HG03565 (cell line): ENCODE results near the gene PFKFB4.
"Not testable (repeated sequence)": the region's sequence is repeated elsewhere in the genome, so short reads cannot be mapped to it uniquely, and the experiment has no call there.

ENCODE experiments used
- ATAC-seq: cut with Tn5 transposase; IDR thresholded peaks from one replicate; pipeline ENCODE4 v1.9.1; 2021; ENCODE audit warnings: mild to moderate bottlenecking, moderate library complexity; ENCODE audit not compliant: unreplicated experiment

Gene PFKFB4

GRCh38 chr3:48535578-48535977, 21.0 kb downstream of the PFKFB4 start:
- ATAC-seq = no peak

GRCh38 chr3:48532977-48533337, 23.6 kb downstream of the PFKFB4 start:
- no peak for ATAC-seq

GRCh38 chr3:48532271-48532976, 24.2 kb downstream of the PFKFB4 start:
- no peak for ATAC-seq

- not testable (repeated sequence) for ATAC-seq
These were observed 25.9 kb downstream of the PFKFB4 start for GRCh38 chr3:48530701-48531100.

GRCh38 chr3:48528754-48529153, 27.8 kb downstream of the PFKFB4 start:
- ATAC-seq = no peak

GRCh38 chr3:48528048-48528447, 28.6 kb downstream of the PFKFB4 start:
- no peak for ATAC-seq

GRCh38 chr3:48524970-48525369, 31.6 kb downstream of the PFKFB4 start:
- ATAC-seq = no peak

GRCh38 chr3:48521635-48522034, 35.0 kb downstream of the PFKFB4 start:
- no peak for ATAC-seq

- ATAC-seq = no peak
These were observed 37.3 kb downstream of the PFKFB4 start for GRCh38 chr3:48519277-48519643.

GRCh38 chr3:48518638-48519276, 37.8 kb downstream of the PFKFB4 start:
- ATAC-seq = no peak

- ATAC-seq = no peak
These were observed 38.5 kb downstream of the PFKFB4 start for GRCh38 chr3:48518069-48518468.

- no peak for ATAC-seq
These were observed 40.0 kb downstream of the PFKFB4 start for GRCh38 chr3:48516571-48516970.

GRCh38 chr3:48514431-48515227, 42.0 kb downstream of the PFKFB4 start:
- no peak for ATAC-seq

GRCh38 chr3:48511551-48511950, 45.1 kb downstream of the PFKFB4 start:
- no peak for ATAC-seq

GRCh38 chr3:48507256-48508061, 49.1 kb downstream of the PFKFB4 start:
- ATAC-seq = no peak

- no peak for ATAC-seq
These were observed 50.6 kb downstream of the PFKFB4 start for GRCh38 chr3:48505968-48506504.

- ATAC-seq = no peak
These were observed 51.5 kb downstream of the PFKFB4 start for GRCh38 chr3:48505146-48505545.

GRCh38 chr3:48504051-48504946, 52.3 kb downstream of the PFKFB4 start, which contains the start of gene SHISA5:
TSS of gene SHISA5 (minus strand) at chr3:48504174. CDS start at chr3:48504094, 80 bp downstream.
- no peak for ATAC-seq

- ATAC-seq = no peak
These were observed 53.1 kb downstream of the PFKFB4 start for GRCh38 chr3:48503401-48504050.
